ENCODE measurements around the gene OR10AD1. TPM values are rescaled to one million over a fixed set of nuclear protein-coding genes. Genes with fewer than 3 reads are reported as not detected.
A peak's percentile ranks its signal among the peaks of the same experiment; 100 is the strongest.

Gene OR10AD1
- total RNA-seq, 2 donors from 2014 or later = not detected

- intact Hi-C loops (cut with DNase I, micrococcal nuclease) = no loop called here
- no peak for ATAC-seq
- DNase-seq = no peak
Observed at GRCh38 chr12:48194799-48195201, 8.3 kb downstream of the OR10AD1 start.

- intact Hi-C loops (cut with DNase I, micrococcal nuclease) = no loop called here
- ATAC-seq = no peak
- DNase-seq = no peak
Observed at GRCh38 chr12:48193623-48194022, 9.5 kb downstream of the OR10AD1 start.

GRCh38 chr12:48192861-48193260 lies 10.2 kb downstream of the OR10AD1 start:
- DNase-seq (no peak), ATAC-seq (no peak)
- intact Hi-C loops (cut with DNase I, micrococcal nuclease) = no loop called here

GRCh38 chr12:48191096-48191495 lies 12.0 kb downstream of the OR10AD1 start:
- DNase-seq (no peak), ATAC-seq (no peak)
- intact Hi-C loops (cut with DNase I, micrococcal nuclease) = no loop called here

- DNase-seq = peak in 1 of 2 donors; percentile 77
- peak; percentile 83 for ATAC-seq
- intact Hi-C loops (cut with DNase I, micrococcal nuclease) = no loop called here
Observed at GRCh38 chr12:48189331-48190125, 13.6 kb downstream of the OR10AD1 start.

GRCh38 chr12:48187916-48188695 lies 15.0 kb downstream of the OR10AD1 start:
- no peak for DNase-seq
- no peak for ATAC-seq
- intact Hi-C loops (cut with DNase I, micrococcal nuclease) = no loop called here

GRCh38 chr12:48185181-48185919 lies 17.7 kb downstream of the OR10AD1 start:
- no peak for ATAC-seq
- no peak for DNase-seq
- intact Hi-C loops (cut with DNase I, micrococcal nuclease) = no loop called here

GRCh38 chr12:48184549-48184922 lies 18.6 kb downstream of the OR10AD1 start:
- intact Hi-C loops (cut with DNase I, micrococcal nuclease) = no loop called here
- DNase-seq (no peak), ATAC-seq (no peak)

GRCh38 chr12:48183876-48184548 lies 19.1 kb downstream of the OR10AD1 start:
- ATAC-seq (peak; percentile 23), DNase-seq (peak in 1 of 2 donors; percentile 16)
- intact Hi-C loops (cut with DNase I, micrococcal nuclease) = no loop called here

- DNase-seq (peak; percentile 58 to 63), ATAC-seq (peak; percentile 82)
- intact Hi-C loops (cut with DNase I, micrococcal nuclease) = no loop called here
Observed at GRCh38 chr12:48183091-48183875, 19.8 kb downstream of the OR10AD1 start, which contains the start of gene CCDC184. Gene CCDC184, plus strand, starts transcription at chr12:48183644. Its CDS starts 479 bp downstream, at chr12:48184123.

GRCh38 chr12:48182631-48183030 lies 20.5 kb downstream of the OR10AD1 start:
- ATAC-seq = no peak
- DNase-seq = no peak
- intact Hi-C loops (cut with DNase I, micrococcal nuclease) = no loop called here

- DNase-seq (no peak), ATAC-seq (no peak)
- intact Hi-C loops (cut with DNase I, micrococcal nuclease) = no loop called here
Observed at GRCh38 chr12:48180857-48181495, 22.1 kb downstream of the OR10AD1 start.

- no peak for DNase-seq
- ATAC-seq = no peak
Observed at GRCh38 chr12:48180424-48180823, 22.7 kb downstream of the OR10AD1 start.

GRCh38 chr12:48179466-48179865 lies 23.6 kb downstream of the OR10AD1 start:
- ATAC-seq (no peak), DNase-seq (no peak)
- intact Hi-C loops (cut with DNase I, micrococcal nuclease) = no loop called here

More at GRCh38 chr12:48180424-48180823, 22.7 kb downstream of the OR10AD1 start:
- intact Hi-C loops (cut with DNase I, micrococcal nuclease) = no loop called here

GRCh38 chr12:48177982-48178381 lies 25.1 kb downstream of the OR10AD1 start:
- DNase-seq (no peak), ATAC-seq (no peak)
- intact Hi-C loops (cut with DNase I, micrococcal nuclease) = no loop called here

GRCh38 chr12:48176417-48176751 lies 26.7 kb downstream of the OR10AD1 start:
- no peak for ATAC-seq
- intact Hi-C loops (cut with DNase I, micrococcal nuclease) = no loop called here
- no peak for DNase-seq

- DNase-seq (no peak), ATAC-seq (no peak)
- intact Hi-C loops (cut with DNase I, micrococcal nuclease) = no loop called here
Observed at GRCh38 chr12:48175613-48176416, 27.3 kb downstream of the OR10AD1 start.

All from left colon (tissue), 2 donors.